KMS-11 (cell line): ENCODE measurements around the gene FTHL17.
A peak's percentile ranks its signal among the peaks of the same experiment; 100 is the strongest.

ENCODE experiments used
- H2AFZ ChIP-seq: fragments of 200-600 bp; sonication (generic); 2 replicates; pipeline ENCODE4 v1.6.1; 2016; ENCODE audit warnings: antibody characterized with exemption, mixed run types, low read depth
- H3K27ac ChIP-seq: fragments of 200-600 bp; sonication (generic); 2 replicates; pipeline ENCODE4 v1.6.1; 2016; ENCODE audit warnings: mild to moderate bottlenecking, mixed run types
- H3K27me3 ChIP-seq: fragments of 200-600 bp; sonication (generic); 2 replicates; pipeline ENCODE4 v1.6.1; 2017; ENCODE audit warnings: mild to moderate bottlenecking, low read depth, mixed run types, moderate library complexity; ENCODE audit not compliant: insufficient read depth
- H3K36me3 ChIP-seq: fragments of 200-600 bp; sonication (generic); 2 replicates; pipeline ENCODE4 v1.6.1; 2017; ENCODE audit warnings: mild to moderate bottlenecking, mixed run types; ENCODE audit not compliant: insufficient read depth
- H3K4me1 ChIP-seq: fragments of 200-600 bp; sonication (generic); 2 replicates; pipeline ENCODE4 v1.6.1; 2016; ENCODE audit warnings: mild to moderate bottlenecking, low read depth, mixed run types; ENCODE audit not compliant: poor library complexity, severe bottlenecking
- H3K4me2 ChIP-seq: fragments of 200-600 bp; sonication (generic); 2 replicates; pipeline ENCODE4 v1.7.0; 2016; ENCODE audit warnings: mild to moderate bottlenecking, mixed run types
- H3K4me3 ChIP-seq: fragments of 200-600 bp; sonication (generic); IDR thresholded peaks from 2 replicates; pipeline ENCODE4 v1.6.1; 2017; ENCODE audit warnings: low read depth, low read length, mixed read lengths; ENCODE audit not compliant: insufficient read depth
- H3K79me2 ChIP-seq: fragments of 200-600 bp; sonication (generic); 2 replicates; pipeline ENCODE4 v1.6.1; 2016; ENCODE audit warnings: low read depth, mixed run types; ENCODE audit not compliant: insufficient read depth
- H3K9ac ChIP-seq: fragments of 200-600 bp; sonication (generic); 2 replicates; pipeline ENCODE4 v1.6.1; 2016; ENCODE audit warnings: mild to moderate bottlenecking, mixed run types
- H4K20me1 ChIP-seq: fragments of 200-600 bp; sonication (generic); 2 replicates; pipeline ENCODE4 v1.6.1; 2016; ENCODE audit warnings: mild to moderate bottlenecking, mixed run types; ENCODE audit not compliant: insufficient read depth
- TF ChIP-seq, protein P1 (sequence below): fragments of 200-600 bp; sonication (generic); conservative IDR thresholded peaks from 2 replicates; pipeline ENCODE4 v1.6.1; 2017; ENCODE audit warnings: low read depth, mild to moderate bottlenecking, antibody characterized with exemption, low read length, moderate library complexity, mixed read lengths

FTHL17 gene

DNA sequence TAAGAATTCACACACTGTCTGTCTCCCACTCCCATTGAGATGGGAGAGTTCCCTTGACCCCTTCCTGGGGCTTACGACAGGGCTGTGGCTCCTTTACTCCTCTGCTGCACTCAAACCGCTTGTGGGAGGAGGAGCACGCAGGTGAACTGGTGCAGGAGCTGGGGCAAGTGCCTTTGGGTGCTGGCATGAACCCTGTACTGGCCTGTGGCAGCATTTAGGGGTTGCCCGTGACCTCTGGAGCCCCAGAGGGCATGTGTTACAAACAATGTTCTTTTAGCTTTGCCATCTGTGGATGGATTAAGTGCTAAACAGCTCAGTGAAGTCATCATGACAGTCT, 21.8 kb upstream of the FTHL17 start:
- Histone ChIP-seq H3K36me3 (no peaks in the 10 kb centered on the region), H2AFZ (no peak overlapping the region), H3K4me1 (peaks cover 21% of the 10 kb centered on the region), H3K79me2 (no peaks in the 10 kb centered on the region), H3K4me3 (no peak overlapping the region), H3K27ac (0 out of 2 replicates have a peak overlapping the region, but pooled peaks have one; percentile 17), H3K9ac (no peak overlapping the region), H3K4me2 (no peak overlapping the region), H3K27me3 (no peaks in the 10 kb centered on the region), H4K20me1 (no peaks in the 10 kb centered on the region)
- TF ChIP-seq, protein P1, sequence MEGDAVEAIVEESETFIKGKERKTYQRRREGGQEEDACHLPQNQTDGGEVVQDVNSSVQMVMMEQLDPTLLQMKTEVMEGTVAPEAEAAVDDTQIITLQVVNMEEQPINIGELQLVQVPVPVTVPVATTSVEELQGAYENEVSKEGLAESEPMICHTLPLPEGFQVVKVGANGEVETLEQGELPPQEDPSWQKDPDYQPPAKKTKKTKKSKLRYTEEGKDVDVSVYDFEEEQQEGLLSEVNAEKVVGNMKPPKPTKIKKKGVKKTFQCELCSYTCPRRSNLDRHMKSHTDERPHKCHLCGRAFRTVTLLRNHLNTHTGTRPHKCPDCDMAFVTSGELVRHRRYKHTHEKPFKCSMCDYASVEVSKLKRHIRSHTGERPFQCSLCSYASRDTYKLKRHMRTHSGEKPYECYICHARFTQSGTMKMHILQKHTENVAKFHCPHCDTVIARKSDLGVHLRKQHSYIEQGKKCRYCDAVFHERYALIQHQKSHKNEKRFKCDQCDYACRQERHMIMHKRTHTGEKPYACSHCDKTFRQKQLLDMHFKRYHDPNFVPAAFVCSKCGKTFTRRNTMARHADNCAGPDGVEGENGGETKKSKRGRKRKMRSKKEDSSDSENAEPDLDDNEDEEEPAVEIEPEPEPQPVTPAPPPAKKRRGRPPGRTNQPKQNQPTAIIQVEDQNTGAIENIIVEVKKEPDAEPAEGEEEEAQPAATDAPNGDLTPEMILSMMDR: no peak

DNA sequence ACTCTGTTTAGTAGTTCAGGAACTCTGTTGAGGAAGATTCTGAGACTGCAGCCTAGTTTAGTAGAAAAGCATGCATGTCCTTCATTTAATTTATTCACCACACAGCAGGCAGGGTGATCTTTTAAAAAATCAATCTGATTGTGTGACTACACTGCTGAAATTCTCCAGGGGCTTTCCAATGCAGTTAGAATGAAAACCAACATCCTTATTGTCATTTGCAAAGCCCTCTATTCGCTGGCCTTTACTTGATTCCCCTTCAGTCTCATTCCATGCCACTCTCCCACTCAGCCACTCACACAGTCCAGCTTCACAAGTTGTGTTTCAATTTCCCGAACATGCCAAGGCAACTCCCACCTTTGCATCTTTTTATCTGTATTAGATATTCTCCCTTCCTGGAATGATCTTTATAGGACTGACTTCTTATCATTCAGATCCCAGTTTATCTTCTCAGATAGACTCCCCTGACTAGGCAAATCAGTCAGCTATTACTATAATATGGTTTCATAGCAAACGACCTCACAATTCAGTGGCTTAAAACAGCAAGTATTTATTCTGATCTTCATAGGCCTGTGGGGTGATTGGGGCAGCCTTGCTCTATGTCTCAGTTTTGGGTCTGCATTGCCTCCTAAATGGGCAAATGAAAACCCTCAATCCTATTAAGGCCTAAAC, 21.3 kb upstream of the FTHL17 start:
- TF ChIP-seq, protein P1: no peak
- H3K9ac ChIP-seq: no peak overlapping the region
- no peak overlapping the region for H3K4me3 ChIP-seq
- H3K79me2 ChIP-seq: no peaks in the 10 kb centered on the region
- H3K27ac ChIP-seq: 0 out of 2 replicates have a peak overlapping the region, but pooled peaks have one; percentile 17
- H3K27me3 ChIP-seq: no peaks in the 10 kb centered on the region
- H3K4me2 ChIP-seq: no peak overlapping the region
- H3K4me1 ChIP-seq: peaks cover 21% of the 10 kb centered on the region
- no peaks in the 10 kb centered on the region for H3K36me3 ChIP-seq
- no peak overlapping the region for H2AFZ ChIP-seq
- no peaks in the 10 kb centered on the region for H4K20me1 ChIP-seq

DNA sequence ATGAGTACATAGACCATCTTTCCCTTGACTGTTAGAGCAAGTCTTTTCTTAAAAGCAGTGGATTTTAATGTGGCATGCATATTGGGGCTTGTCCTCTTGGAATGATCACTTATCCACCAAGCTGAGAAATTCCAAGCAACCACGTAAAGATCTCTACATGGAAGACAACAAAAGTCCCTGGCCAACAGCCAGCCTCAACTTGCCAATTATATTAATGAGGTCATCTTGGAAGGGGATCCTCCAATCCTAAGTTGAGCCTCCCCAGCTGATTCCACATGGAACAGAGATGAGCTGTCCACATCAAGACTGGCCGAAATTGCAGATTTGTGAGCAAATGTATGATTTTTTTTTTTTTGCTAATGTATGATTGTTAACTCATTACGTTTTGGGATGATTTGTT, 20.6 kb upstream of the FTHL17 start:
- Histone ChIP-seq H3K4me2 (no peak overlapping the region), H2AFZ (no peak overlapping the region), H3K27ac (0 out of 2 replicates have a peak overlapping the region, but pooled peaks have one; percentile 17), H3K4me3 (no peak overlapping the region), H3K79me2 (no peaks in the 10 kb centered on the region), H4K20me1 (no peaks in the 10 kb centered on the region), H3K9ac (no peak overlapping the region), H3K4me1 (peaks cover 21% of the 10 kb centered on the region), H3K36me3 (no peaks in the 10 kb centered on the region), H3K27me3 (no peaks in the 10 kb centered on the region)
- TF ChIP-seq, protein P1: no peak

DNA sequence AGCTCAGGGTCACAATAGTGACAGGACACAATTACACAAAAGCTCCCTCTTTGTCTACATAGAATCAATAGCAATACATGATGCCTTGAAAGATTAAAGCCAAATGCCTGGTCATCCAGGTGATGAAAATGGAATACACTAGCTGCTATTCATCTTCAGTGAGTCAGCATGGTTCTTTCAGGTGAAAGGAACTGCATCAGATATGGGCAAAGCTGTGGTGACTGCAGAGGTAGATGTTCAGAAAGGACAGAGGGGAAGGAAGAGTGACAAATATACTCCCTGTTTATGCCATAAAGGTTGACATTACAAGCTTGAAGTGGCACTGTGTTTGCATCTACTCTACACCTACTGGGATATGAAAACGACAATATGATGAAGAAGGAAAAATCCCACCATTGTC, 20.0 kb upstream of the FTHL17 start:
- no peak overlapping the region for H3K9ac ChIP-seq
- no peak overlapping the region for H3K4me2 ChIP-seq
- TF ChIP-seq, protein P1: no peak
- no peak overlapping the region for H3K27ac ChIP-seq
- peaks cover 21% of the 10 kb centered on the region for H3K4me1 ChIP-seq
- H3K27me3 ChIP-seq: no peaks in the 10 kb centered on the region
- H3K36me3 ChIP-seq: no peaks in the 10 kb centered on the region
- no peaks in the 10 kb centered on the region for H3K79me2 ChIP-seq
- H3K4me3 ChIP-seq: no peak overlapping the region
- no peaks in the 10 kb centered on the region for H4K20me1 ChIP-seq
- no peak overlapping the region for H2AFZ ChIP-seq
